Breast epithelium (tissue), 4 donors: Measurements from ENCODE around the gene SRPX. TPM values are rescaled to one million over a fixed set of nuclear protein-coding genes. Genes with fewer than 3 reads are reported as not detected.

Experiments
- DNase-seq, 2 donors: peaks; one replicate each; pipeline ENCODE4 v3.0.0-alpha.2; 2019; ENCODE audit warnings: low spot score in 2 of 2
- H3K27ac ChIP-seq, 2 donors: fragments of 200-600 bp; sonication (generic) in 1 of 2; one replicate each; pipeline ENCODE4 v1.5.1; 2016 to 2019; ENCODE audit warnings: mild to moderate bottlenecking in 1 of 2
- H3K27me3 ChIP-seq, 2 donors: fragments of 200-600 bp; sonication (generic) in 1 of 2; one replicate each; pipeline versions ENCODE4 v1.5.1 to v1.6.0; 2017 to 2019; ENCODE audit warnings: control low read depth in 1 of 2, mild to moderate bottlenecking in 1 of 2
- H3K36me3 ChIP-seq: fragments of 200-600 bp; one replicate; pipeline ENCODE4 v1.5.1; 2019
- H3K4me1 ChIP-seq, 2 donors: fragments of 200-600 bp; sonication (generic); one replicate each; pipeline ENCODE4 v1.5.1; 2016 to 2019; ENCODE audit warnings: control low read depth in 1 of 2
- H3K4me3 ChIP-seq, 3 donors: fragments of 200-600 bp; sonication (generic); 1 replicate in 2 of 3; 2 replicates in 1 of 3; pipeline ENCODE4 v1.5.1; 2016 to 2019; ENCODE audit warnings: mild to moderate bottlenecking in 3 of 3, moderate library complexity in 2 of 3
- H3K9me3 ChIP-seq, 2 donors: fragments of 200-600 bp; sonication (generic) in 1 of 2; one replicate each; pipeline ENCODE4 v1.5.1; 2016 to 2019; ENCODE audit warnings: control low read depth in 1 of 2
- CTCF ChIP-seq, 3 donors: fragments of 450-650 bp; IDR thresholded peaks; one replicate each; pipeline ENCODE4 v1.5.1; 2016 to 2017; ENCODE audit warnings: antibody characterized with exemption in 3 of 3, mild to moderate bottlenecking in 3 of 3, moderate library complexity in 3 of 3
- POLR2A ChIP-seq: fragments of 450-650 bp; IDR thresholded peaks from one replicate; pipeline ENCODE4 v1.6.1; 2016; ENCODE audit warnings: antibody characterized with exemption, mild to moderate bottlenecking, moderate library complexity
- POLR2AphosphoS5 ChIP-seq, 3 donors: sonication (generic); formaldehyde crosslinking; IDR thresholded peaks; one replicate each; pipeline ENCODE4 v1.6.1; 2017; ENCODE audit warnings: antibody characterized with exemption in 3 of 3
- intact Hi-C: fragments of 100-400 bp; cut with DNase I; formaldehyde crosslinking; loops from one replicate; pipeline ENCODE4 v1.15.1; 2023; ENCODE audit warnings: low total_unique reads
- total RNA-seq, 3 donors: library from RNA; depleted of rRNA; stranded (reverse); fragments of >200 nt; gene quantifications; one replicate each; pipeline ENCODE4 v1.1.0, GENCODE V29; 2016

SRPX gene
- total RNA-seq, 3 donors from 2014 or later, result 108 to 415 (median 168) TPM

DNA sequence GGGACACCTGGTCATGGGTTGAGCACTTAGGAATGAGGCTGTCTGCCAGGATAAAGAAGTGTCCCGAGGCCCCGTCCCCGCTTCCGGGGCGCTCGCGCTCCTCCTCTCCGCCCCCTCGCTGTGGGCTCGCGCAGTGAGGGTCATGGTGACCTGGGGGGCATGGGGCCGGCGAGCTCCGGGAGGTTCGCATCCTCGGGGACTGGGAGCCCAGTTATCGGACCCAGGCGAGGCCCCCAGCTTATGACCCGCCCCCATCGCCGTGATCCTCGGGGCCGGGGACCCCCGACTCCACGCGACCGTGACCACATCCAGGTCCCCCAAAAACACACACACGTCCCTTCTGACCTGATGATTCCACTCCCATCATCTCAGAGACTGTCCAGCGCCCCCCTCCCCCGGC lies 35.3 kb upstream of the SRPX start:
- intact Hi-C loops, result no loop called here
- no peak overlapping the region for H3K27ac ChIP-seq
- no peaks in the 10 kb centered on the region for H3K9me3 ChIP-seq
- no peak overlapping the region for H3K4me3 ChIP-seq
- no peak for DNase-seq
- TF ChIP-seq POLR2A (no peak), POLR2AphosphoS5 (IDR thresholded peaks at IDR 0.05) (no peak), CTCF (IDR thresholded peaks at IDR 0.05) (no peak)
- H3K4me1 ChIP-seq, result no peaks in the 10 kb centered on the region
- no peaks in the 10 kb centered on the region for H3K36me3 ChIP-seq
- peaks cover 0 to 18% of the 10 kb centered on the region in 2 donors for H3K27me3 ChIP-seq

GRCh38 chrX:38249965-38250364 lies 29.3 kb upstream of the SRPX start:
- peaks cover 0 to 21% of the 10 kb centered on the region in 2 donors for H3K27me3 ChIP-seq
- no peak overlapping the region for H3K4me3 ChIP-seq
- intact Hi-C loops, result no loop called here
- no peaks in the 10 kb centered on the region for H3K4me1 ChIP-seq
- no peaks in the 10 kb centered on the region for H3K9me3 ChIP-seq
- no peak for TF ChIP-seq POLR2AphosphoS5 (IDR thresholded peaks at IDR 0.05)
- TF ChIP-seq CTCF (IDR thresholded peaks at IDR 0.05), result no peak
- no peak for TF ChIP-seq POLR2A
- no peaks in the 10 kb centered on the region for H3K36me3 ChIP-seq
- H3K27ac ChIP-seq, result no peak overlapping the region
- no peak for DNase-seq

GRCh38 chrX:38247051-38247450 lies 26.4 kb upstream of the SRPX start:
- no peak for DNase-seq

DNA sequence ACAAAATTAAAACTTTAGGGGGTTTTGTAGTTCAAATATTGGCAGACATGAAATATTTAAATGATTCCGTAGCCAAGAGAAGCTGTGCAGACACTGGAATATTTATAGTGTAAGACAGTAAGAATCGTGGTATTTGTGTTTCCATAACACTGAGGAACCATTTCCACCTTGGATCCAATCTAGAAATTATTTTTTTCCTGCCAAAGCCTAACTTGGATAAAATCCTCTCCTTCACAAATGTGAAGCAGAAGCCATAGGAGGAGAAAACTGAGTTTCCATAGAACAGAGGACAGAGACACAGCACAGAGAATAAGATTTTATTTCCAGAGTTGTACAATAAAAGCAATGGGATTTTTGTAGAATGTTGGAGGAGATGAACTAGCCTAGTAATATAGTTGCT lies 19.9 kb upstream of the SRPX start:
- H3K4me1 ChIP-seq, result no peaks in the 10 kb centered on the region
- TF ChIP-seq CTCF (IDR thresholded peaks at IDR 0.05) (no peak), POLR2A (no peak), POLR2AphosphoS5 (IDR thresholded peaks at IDR 0.05) (no peak)
- peaks cover 0 to 34% of the 10 kb centered on the region in 2 donors for H3K27me3 ChIP-seq
- DNase-seq, result no peak
- no peaks in the 10 kb centered on the region for H3K9me3 ChIP-seq
- no peak overlapping the region for H3K4me3 ChIP-seq
- no peak overlapping the region for H3K27ac ChIP-seq
- intact Hi-C loops, result no loop called here
- no peaks in the 10 kb centered on the region for H3K36me3 ChIP-seq

More at GRCh38 chrX:38247051-38247450, 26.4 kb upstream of the SRPX start:
- intact Hi-C loops, result no loop called here
- Histone ChIP-seq H3K9me3 (no peaks in the 10 kb centered on the region), H3K27me3 (peaks cover 0 to 25% of the 10 kb centered on the region in 2 donors), H3K4me3 (no peak overlapping the region), H3K4me1 (no peaks in the 10 kb centered on the region), H3K27ac (no peak overlapping the region), H3K36me3 (no peaks in the 10 kb centered on the region)
- TF ChIP-seq POLR2AphosphoS5 (IDR thresholded peaks at IDR 0.05), result no peak
- no peak for TF ChIP-seq POLR2A
- TF ChIP-seq CTCF (IDR thresholded peaks at IDR 0.05), result no peak

GRCh38 chrX:38236901-38237615 lies 16.4 kb upstream of the SRPX start:
- H3K36me3 ChIP-seq, result no peaks in the 10 kb centered on the region
- H3K4me3 ChIP-seq, result no peak overlapping the region
- DNase-seq, result no peak
- peaks cover 0 to 27% of the 10 kb centered on the region in 2 donors for H3K27me3 ChIP-seq
- intact Hi-C loops, result no loop called here
- H3K9me3 ChIP-seq, result no peaks in the 10 kb centered on the region
- H3K27ac ChIP-seq, result no peak overlapping the region
- no peaks in the 10 kb centered on the region for H3K4me1 ChIP-seq
- TF ChIP-seq POLR2AphosphoS5 (IDR thresholded peaks at IDR 0.05) (no peak), CTCF (IDR thresholded peaks at IDR 0.05) (no peak), POLR2A (no peak)
